GM18498 (cell line): ENCODE data around the gene TTLL12.

Experiments
- ATAC-seq: cut with Tn5 transposase; IDR thresholded peaks from one replicate; pipeline ENCODE4 v1.9.1; 2021; ENCODE audit warnings: mild to moderate bottlenecking, moderate library complexity; ENCODE audit not compliant: unreplicated experiment

TTLL12 gene

GRCh38 chr22:43174941-43175531 lies 11.9 kb downstream of the TTLL12 start:
- no peak for ATAC-seq

DNA sequence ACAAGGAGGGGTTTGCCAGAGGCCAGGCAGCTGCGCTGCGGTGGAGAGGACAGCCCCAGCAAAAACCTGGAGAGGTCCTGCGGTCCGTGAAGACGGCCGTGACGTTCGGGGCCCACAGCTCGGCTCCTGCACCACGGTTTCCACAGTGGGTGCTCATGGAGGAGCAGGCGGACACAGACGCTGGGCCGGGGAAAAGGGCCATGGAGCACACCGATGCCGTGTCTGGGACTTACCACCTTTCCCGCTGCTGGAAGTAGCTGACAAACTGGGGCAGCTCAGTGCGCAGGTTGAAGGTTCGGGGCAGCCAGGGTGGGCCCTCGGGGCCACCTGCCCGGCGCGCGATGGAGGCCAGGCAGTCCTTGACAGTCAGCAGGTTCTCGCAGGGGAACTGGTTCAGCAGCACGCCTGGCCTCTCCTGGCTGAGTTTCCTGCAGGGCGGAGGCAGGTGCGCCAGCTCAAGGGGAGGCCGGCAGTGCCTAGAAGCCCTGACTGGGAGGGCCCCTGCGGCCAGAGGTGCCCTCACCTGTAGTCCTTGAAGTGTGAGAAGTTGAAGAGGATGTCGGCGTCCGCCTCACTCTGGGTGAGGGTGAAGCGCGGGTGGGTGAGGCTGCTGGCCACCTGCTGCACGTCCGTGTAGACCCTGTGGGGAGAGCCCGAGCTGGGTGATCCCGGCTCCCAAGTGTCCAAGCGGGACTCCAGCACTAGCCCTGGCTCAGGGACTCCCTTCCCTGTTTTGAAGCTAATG lies 12.8 kb downstream of the TTLL12 start:
- no peak for ATAC-seq

DNA sequence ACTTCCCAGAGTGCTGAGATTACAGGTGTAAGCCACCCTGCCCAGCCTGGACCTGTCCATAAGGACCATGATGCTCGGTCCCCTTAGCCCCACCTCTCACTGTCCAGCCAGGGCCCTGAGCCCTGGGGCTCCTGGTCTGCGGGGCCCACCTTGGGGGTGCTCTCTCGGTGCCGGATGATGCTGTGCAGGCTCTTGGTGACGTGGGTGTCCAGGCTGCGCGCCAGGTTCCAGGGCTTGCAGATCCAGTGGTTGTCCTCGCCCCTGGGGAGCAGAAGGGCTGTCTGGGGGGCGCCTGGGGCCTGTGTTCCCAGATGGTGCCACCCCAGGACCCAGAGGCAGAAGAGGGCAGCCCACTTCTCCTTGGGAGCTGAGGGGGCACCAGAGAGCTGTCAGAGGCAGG lies 13.4 kb downstream of the TTLL12 start:
- no peak for ATAC-seq

GRCh38 chr22:43172191-43172590 lies 14.7 kb downstream of the TTLL12 start:
- no peak for ATAC-seq

DNA sequence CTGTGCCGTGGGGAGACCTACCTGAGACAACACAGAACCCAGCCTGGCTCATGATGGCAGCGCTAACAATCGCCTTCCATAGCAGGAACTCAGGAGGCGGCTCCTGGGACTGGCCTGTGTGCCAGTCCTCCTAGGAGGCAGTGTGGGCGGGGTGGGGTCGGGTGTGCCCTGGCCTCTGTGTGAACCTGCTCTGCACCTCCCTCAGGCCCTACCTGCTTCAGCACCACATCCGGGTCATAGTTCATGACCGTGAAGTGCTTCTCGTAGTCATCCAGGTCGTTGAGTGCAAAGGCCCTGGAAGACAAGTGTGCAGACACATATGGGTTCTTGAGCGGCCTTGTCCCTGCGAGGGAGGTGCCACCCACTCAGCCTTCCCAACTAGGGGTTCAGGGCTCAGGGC lies 15.3 kb downstream of the TTLL12 start:
- ATAC-seq = no peak

DNA sequence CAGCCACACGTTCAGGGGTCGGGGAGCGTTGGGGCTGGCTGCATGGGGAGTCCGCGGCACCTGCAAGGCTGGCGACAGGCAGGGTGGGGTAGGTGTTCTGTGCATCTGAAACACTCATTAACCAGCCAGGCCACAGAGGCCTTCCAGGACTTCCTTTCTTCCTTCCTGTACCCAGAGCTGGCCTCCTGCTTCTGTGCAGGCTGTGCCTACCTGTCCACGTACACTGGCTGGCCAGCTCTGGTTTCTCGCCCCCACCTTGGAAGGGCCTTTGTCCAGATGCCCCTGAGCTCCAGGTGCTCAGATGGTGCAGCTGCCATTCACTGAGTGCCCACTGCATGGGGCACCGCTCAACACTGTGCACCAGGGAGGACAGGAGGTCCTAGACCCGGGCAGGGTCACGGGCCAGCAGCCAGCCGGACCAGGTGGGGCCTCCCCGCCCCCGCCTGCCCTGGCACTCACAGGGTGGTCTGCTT lies 15.9 kb downstream of the TTLL12 start:
- no peak for ATAC-seq

DNA sequence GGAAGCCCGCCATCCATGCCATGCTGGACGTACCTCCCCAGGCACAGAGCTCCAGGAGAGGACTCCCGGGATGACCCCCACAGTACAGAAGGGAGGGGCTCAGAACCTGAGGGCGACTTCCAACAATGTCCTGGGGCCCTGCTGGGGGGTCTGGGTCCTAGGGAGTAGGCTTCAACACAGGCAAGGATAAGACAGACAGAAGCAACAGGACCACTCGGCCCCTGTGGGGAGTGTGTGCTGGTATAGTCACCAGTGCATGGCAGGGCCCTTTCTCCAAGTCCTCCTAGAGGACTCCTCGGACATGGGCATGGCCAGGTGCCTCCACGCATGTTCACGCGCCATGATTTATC lies 16.8 kb downstream of the TTLL12 start:
- ATAC-seq = no peak

DNA sequence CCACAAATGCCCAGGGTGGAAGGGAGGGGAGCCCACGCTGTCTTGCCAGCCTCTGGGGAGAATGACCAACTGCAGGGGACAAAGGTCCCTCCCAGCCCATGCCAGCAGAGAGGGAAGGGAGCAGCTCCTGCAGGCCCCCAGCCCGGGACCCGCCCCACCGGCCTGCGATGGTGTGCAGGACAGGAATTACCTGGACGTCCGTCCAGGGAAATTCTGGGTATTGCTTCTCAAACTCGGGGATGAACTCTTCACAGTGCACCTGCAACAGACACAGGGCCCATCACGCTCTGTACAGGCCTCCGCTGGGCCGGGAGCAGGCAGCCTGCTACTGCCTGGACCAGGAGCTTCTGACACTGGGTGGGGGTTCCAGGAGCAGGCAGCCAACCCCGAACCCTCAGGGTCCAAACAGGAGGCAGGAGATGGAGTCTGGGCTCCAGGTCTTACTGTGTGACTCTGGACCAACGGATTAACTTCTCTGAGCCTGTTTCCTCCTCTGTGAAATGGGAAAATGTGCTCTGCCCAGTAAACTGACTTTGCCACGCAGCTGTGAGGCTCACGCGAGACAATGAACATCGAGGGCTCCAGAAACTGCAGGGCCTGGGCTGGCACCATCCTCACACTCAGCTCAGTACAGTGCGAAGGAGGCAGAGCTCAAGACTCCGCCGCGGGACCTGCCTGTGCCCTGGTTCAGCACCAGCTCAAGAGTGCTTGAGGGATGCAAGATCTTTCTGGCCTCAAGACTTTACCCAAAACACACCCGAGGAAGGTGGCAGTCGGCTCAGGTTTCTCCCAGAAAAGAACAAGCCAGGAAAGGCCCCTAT lies 17.4 kb downstream of the TTLL12 start:
- no peak for ATAC-seq

DNA sequence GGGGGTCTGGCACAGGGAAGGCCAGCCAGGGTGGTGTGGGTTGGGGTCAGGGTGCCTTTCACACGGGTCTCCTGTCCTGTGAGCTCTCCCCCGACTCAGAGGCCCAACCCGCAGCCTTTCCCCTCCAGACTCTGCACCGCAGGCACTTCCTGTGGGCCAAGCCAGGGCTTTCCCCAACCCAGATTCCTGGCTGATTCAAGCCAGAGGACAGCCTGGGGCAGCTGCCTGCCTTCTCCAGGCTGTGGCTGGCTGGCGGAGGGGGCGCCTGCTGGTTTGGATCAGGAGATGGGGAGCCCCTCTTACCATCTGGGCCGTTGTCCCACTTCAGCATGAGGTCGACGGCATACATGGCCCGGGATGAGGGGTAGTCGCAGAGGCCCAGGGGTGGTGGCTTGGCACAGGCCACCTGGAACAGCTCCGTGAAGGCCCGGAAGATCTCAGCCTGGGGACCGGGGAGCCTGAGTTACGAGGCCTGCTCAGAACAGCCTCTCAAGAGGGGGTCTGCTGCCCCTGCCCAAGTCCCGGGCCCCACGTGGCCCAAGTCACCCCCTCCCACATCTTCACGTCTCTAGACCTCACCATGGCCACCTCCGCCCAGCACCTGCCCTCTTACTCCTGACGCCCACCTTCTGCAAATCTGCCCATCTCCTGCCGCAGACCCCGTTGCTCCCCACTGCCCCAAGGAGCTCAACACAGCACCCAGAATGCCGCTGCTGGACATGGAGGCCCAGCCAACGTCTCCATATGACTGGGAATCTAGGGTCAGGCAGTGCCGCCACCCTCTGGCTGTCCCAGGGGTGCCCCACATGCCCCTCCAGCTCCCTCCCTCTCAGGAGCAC lies 18.2 kb downstream of the TTLL12 start:
- no peak for ATAC-seq

DNA sequence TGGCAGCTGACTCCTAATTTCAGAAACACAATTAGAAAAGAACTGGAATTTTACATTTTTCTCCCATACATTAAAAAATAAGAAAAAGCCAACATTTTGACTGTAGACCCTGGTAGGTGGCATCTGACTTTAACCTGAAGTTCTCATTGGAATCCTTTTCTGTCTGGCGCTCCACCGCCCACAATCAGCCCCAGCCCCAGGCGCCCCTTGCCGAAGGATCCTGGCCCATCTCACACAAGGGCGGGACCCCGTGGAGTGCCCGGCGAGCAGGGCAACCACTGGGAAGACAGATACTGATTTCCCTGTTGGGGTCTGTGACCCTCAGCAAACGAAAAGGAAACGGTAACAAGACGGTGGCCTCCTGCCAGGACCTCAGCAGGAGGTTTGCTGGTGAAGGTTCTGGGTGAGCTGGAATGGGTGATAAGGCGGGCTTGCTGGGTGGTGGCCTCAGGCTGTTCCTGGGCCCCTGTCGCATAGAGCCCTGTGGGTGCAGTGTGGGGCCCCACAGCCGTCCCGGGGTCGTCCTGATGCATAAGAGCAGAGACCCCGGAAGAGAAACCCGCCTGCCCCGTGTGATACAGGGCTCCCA lies 19.8 kb downstream of the TTLL12 start:
- ATAC-seq = no peak

DNA sequence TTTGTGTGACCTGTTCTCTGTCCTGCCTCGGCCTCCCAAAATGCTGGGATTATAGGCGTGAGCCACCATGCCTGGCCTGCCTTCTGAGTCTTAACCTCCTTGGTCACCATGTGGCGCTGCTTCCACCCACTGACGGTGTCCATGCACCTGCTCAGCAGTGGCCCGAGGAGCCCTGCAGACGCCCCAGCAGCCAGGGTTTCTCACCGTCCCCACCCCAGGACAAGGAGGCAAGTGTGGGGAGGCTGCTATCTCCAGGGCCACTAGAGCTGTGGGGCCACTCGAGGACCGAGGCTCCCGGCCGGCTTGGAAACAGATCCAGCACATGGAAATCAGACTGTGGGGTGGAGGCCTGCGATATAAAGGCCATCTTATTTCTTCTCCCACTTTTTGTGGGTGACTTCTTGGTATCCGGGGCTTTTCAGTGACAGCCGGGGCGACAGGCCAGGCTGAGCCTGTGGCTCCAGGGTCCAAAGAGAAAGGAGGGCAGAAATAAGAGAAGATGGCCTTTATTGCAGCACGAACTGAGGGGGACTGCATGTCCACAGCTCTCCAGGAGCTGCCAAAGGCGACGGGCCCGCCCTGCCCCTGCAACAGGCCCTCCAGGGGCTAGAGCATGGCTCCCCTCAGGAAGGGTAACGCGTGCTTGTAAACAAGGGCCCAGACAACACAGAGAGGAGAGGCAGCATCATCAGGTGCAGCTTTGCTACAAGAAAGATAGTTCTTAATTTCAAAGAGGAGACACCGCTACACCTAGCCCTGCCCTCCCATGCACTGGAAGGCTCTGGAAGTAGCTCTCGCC lies 20.6 kb downstream of the TTLL12 start:
- ATAC-seq = no peak

DNA sequence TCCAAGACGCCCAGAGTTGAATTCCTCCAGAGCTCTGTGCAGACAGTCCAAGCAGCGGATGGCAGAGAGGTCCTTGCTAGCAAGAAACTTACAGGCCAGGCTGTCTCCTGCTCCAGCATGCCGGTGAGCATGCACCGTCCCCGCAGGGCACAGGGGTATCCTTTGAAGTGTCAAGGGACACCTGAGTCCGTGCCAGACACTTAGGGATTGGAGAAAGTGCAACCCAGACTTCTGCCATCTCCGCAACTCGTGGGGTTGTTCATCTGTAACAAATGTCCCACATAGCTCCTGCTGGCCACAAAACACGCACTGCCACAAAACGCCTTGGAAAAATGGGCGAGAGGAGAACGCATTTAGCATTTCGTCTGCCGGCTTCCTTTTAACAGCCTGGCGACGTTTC lies 22.3 kb downstream of the TTLL12 start:
- no peak for ATAC-seq

GRCh38 chr22:43163241-43163795 lies 23.6 kb downstream of the TTLL12 start:
- no peak for ATAC-seq

DNA sequence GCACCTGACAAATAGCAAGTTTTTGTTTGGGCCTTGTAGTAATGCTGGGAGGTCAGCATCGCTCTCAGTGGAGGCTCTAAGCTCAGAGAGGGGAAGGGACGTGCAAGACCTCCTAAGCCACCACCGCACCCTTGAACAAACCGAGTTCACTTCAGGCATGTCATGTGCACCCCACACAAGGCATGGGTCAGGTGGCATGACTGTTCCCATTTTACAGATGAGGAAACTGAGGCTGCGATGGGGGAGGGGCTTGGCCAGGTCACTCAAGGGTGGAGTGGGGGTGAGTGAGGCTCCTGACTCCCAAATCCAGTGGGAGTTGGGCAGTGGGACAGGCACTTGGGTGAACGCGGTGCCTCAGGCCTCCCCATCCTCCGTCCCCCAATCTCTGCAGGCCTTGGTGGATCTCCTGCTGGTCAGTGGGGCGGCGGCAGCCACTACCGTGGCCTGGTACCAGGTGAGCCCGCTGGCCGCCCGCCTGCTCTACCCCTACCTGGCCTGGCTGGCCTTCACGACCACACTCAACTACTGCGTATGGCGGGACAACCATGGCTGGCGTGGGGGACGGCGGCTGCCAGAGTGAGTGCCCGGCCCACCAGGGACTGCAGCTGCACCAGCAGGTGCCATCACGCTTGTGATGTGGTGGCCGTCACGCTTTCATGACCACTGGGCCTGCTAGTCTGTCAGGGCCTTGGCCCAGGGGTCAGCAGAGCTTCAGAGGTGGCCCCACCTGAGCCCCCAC lies 24.4 kb downstream of the TTLL12 start:
- ATAC-seq = no peak

- no peak for ATAC-seq
These were observed 26.3 kb downstream of the TTLL12 start for GRCh38 chr22:43160497-43161126.

GRCh38 chr22:43159484-43160178 lies 27.3 kb downstream of the TTLL12 start:
- ATAC-seq = no peak

DNA sequence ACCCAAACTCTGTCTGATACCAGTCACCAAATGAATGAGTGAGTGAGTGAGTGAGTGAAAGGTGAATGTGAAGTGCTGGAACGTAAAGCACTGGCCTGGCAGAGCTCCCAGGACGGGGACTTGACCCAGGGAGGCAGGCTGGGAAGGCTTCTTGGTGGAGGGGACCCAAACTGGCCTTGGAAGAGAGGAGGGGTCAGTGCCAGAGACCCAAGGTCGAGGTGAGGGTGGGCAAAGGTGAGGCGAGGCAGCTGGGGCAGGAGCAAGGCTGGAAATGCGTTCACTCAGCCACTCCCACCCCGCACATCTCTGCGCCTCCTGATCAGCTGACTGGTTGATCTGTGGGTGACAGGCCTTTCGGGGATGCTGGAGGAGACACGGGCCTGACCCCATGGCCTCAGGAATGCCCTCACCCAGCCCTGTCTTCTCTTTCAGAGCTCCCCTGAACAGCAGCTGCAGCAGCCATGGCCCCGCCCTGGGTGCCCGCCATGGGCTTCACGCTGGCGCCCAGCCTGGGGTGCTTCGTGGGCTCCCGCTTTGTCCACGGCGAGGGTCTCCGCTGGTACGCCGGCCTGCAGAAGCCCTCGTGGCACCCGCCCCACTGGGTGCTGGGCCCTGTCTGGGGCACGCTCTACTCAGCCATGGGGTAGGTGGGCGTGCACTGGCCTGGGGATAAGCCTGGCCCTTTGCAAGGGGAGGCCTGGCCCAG lies 28.0 kb downstream of the TTLL12 start:
- no peak for ATAC-seq
